RWPE2 (cell line): ENCODE results near the gene RARG.

Experiments used
- ATAC-seq: fragments of 200-7000 bp; cut with Tn5 transposase; 3 replicates; pipeline ENCODE4 v1.9.1; 2021; ENCODE audit warnings: low read depth
- DNase-seq: peaks from one replicate; pipeline ENCODE4 v3.0.0-alpha.2; 2020; ENCODE audit warnings: low spot score
- H3K27ac ChIP-seq: fragments of 450-650 bp; 2 replicates; pipeline ENCODE4 v1.5.1; 2017; ENCODE audit warnings: mild to moderate bottlenecking; ENCODE audit not compliant: poor library complexity, severe bottlenecking
- H3K27me3 ChIP-seq: fragments of 250-450 bp; sonication (Bioruptor Pico); 2 replicates; pipeline ENCODE4 v1.5.1; 2021; ENCODE audit warnings: mild to moderate bottlenecking, moderate library complexity; ENCODE audit not compliant: insufficient read depth, poor library complexity, severe bottlenecking
- H3K36me3 ChIP-seq: fragments of 250-450 bp; sonication (Bioruptor Pico); 2 replicates; pipeline ENCODE4 v1.5.1; 2020; ENCODE audit warnings: low read depth, mild to moderate bottlenecking, moderate library complexity
- H3K4me1 ChIP-seq: fragments of 250-450 bp; sonication (Bioruptor Pico); 2 replicates; pipeline ENCODE4 v1.5.1; 2021; ENCODE audit warnings: mild to moderate bottlenecking, moderate library complexity; ENCODE audit not compliant: insufficient read depth, poor library complexity, severe bottlenecking
- H3K4me3 ChIP-seq: fragments of 250-450 bp; sonication (Bioruptor Pico); 2 replicates; pipeline ENCODE4 v1.5.1; 2021; ENCODE audit warnings: mild to moderate bottlenecking, moderate library complexity; ENCODE audit not compliant: severe bottlenecking
- H3K9me3 ChIP-seq: fragments of 250-450 bp; sonication (Bioruptor Pico); 2 replicates; pipeline ENCODE4 v1.5.1; 2021; ENCODE audit warnings: mild to moderate bottlenecking, moderate library complexity; ENCODE audit not compliant: severe bottlenecking
- TF ChIP-seq, protein P1 (sequence below): fragments of 450-650 bp; IDR thresholded peaks from one replicate; pipeline ENCODE4 v1.5.1; 2017; ENCODE audit warnings: mild to moderate bottlenecking, moderate library complexity; ENCODE audit not compliant: poor library complexity, severe bottlenecking

The RARG gene

DNA sequence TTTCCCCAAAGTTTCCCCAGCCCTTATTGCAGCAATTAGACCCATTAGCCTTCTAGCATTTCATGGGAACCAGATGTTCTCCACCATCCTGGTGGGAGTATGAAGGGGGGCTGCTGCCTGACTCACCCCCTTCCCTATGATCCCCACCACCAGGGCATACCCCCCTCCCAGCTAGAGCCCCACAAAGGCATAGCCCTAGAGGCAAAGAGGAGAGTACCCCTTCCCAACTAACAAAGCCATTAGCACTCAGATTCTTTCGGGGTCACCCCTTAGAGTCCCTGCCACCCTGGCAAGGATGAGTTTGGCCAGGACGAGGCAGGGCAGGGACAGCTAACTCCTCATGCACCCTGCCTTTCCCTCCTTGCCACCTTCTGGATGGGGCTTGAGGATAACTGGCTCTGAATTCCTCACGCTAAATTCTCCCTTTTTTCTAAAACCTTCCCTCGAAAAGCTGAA is 9.2 kb downstream of the RARG start:
- peaks cover 47% of the 10 kb centered on the region for H3K4me1 ChIP-seq
- no peaks in the 10 kb centered on the region for H3K9me3 ChIP-seq
- ATAC-seq (no peak), DNase-seq (peak; percentile 19)
- no peaks in the 10 kb centered on the region for H3K36me3 ChIP-seq
- H3K27me3 ChIP-seq, result no peaks in the 10 kb centered on the region
- peak overlapping the region; percentile 96 for H3K27ac ChIP-seq
- TF ChIP-seq, protein P1, sequence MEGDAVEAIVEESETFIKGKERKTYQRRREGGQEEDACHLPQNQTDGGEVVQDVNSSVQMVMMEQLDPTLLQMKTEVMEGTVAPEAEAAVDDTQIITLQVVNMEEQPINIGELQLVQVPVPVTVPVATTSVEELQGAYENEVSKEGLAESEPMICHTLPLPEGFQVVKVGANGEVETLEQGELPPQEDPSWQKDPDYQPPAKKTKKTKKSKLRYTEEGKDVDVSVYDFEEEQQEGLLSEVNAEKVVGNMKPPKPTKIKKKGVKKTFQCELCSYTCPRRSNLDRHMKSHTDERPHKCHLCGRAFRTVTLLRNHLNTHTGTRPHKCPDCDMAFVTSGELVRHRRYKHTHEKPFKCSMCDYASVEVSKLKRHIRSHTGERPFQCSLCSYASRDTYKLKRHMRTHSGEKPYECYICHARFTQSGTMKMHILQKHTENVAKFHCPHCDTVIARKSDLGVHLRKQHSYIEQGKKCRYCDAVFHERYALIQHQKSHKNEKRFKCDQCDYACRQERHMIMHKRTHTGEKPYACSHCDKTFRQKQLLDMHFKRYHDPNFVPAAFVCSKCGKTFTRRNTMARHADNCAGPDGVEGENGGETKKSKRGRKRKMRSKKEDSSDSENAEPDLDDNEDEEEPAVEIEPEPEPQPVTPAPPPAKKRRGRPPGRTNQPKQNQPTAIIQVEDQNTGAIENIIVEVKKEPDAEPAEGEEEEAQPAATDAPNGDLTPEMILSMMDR, result no peak
- no peak overlapping the region for H3K4me3 ChIP-seq

DNA sequence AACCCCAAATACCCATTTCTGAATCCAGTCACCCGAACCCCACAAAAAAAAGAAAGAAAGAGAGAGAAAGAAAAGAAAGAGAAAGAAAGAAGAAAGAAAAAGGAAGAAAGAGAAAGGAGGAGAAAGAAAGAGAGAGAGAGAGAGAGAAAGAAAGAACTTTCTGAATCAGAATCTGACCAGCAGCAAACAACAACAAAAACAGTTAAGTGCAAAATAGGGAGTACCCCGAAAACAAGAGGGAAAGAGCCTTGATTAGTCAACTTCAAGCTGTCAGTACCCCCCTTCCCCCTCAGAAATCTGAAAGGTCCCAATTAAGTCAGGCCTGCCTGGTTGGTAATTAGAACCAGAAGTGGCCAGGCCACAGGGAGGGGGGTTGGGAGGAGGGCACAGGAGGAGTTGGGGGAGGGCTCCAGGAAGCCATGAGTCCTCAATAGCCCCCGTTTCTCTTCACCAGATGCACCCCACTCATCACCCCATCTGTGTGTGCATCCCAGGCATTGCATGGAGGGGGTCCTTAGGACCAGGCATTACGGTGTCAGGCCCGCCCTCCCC is 9.8 kb downstream of the RARG start:
- Histone ChIP-seq H3K4me1 (peaks cover 53% of the 10 kb centered on the region), H3K27ac (peak overlapping the region; percentile 96), H3K4me3 (no peak overlapping the region), H3K9me3 (no peaks in the 10 kb centered on the region), H3K27me3 (no peaks in the 10 kb centered on the region), H3K36me3 (peaks cover under 1% of the 10 kb centered on the region; the same call in 1 of the 2 replicates)
- ATAC-seq, result no peak
- peak; percentile 18 for DNase-seq
- TF ChIP-seq, protein P1, result no peak

DNA sequence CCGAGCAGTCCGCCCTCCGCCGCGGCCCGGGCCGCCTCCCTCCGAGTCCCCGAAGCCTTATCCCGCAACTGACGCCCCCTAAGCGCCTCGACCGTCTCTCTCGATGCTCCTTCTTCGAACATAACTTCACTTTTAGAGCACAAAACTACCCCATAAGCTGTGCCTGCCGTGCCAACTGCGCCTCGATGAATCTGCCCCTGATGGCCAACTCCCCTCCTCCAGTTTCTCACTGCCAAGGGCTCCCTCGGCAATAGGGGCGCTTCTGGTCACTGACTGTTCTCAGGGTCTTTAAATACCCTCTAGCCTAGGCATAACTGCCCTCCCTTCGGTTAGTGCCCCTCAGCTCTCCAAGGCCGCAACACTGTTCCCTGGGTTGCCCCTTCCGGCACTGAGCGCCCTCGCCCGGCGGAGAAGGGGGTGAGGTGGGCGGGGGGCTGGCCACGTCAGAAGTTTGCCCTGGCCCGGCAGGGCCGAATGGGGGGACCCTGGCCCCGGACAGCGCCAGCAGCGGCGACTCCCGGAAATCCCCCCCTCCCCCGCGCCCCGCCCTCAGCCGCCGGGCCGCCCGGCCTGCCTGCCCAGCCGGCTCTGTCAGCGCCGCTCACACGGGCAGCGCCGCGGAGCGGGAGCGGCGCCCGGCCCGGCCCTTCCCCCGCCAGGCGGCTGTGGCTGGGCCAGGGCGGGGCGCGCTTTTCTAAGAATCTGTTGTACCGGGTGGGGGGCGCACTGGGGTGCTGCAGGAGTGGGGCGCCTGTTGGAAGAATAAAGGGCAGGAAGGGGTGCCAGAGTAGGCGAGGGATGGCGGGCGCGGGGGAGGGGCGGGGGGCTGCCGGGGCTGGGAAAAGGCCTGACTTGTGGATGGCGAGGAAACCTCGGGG is 10.6 kb downstream of the RARG start:
- Histone ChIP-seq H3K27ac (peak overlapping the region; percentile 96), H3K9me3 (no peaks in the 10 kb centered on the region), H3K36me3 (peaks cover 5% of the 10 kb centered on the region; the same call in 1 of the 2 replicates), H3K4me1 (peaks cover 61% of the 10 kb centered on the region), H3K4me3 (peak overlapping the region; percentile 54), H3K27me3 (no peaks in the 10 kb centered on the region)
- DNase-seq (peak; percentile 58), ATAC-seq (peak; percentile 18)
- TF ChIP-seq, protein P1, result peak; percentile 54

DNA sequence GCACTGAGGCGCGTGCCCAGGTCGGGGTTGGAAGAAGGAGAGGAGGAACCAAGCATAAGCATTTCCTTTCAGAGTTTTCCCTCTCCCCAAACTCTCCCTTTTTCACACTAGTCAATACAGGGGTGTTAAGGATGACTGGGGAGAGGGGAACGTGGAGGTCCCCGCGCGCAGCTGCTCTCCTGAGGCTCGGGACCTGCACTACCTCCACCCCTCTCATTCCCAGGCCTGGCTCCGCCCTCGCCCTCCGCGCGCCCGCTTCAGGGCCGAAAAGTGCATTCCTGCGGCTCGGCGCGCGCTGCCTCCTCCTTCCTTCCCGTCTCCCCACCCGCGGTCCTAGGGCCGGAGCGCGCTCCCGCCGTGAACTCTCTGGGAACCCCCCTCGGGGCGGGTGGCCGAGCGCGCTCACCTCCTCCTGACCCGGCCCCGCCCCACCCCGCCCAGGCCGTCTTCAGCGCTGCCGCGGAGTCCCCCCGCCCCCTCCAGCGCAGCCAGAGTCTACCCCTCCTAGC is 11.3 kb downstream of the RARG start:
- DNase-seq, result peak; percentile 95
- peak overlapping the region; percentile 54 for H3K4me3 ChIP-seq
- no peaks in the 10 kb centered on the region for H3K27me3 ChIP-seq
- peaks cover 5% of the 10 kb centered on the region; the same call in 1 of the 2 replicates for H3K36me3 ChIP-seq
- peak; percentile 65 for ATAC-seq
- TF ChIP-seq, protein P1, result no peak
- no peaks in the 10 kb centered on the region for H3K9me3 ChIP-seq
- H3K4me1 ChIP-seq, result peaks cover 59% of the 10 kb centered on the region
- peak overlapping the region; percentile 96 for H3K27ac ChIP-seq
